Caki2 (cell line): ENCODE results near the gene CCDC167. TPM values are rescaled to one million over a fixed set of nuclear protein-coding genes. Genes with fewer than 3 reads are reported as not detected.

Source experiments
- DNase-seq: peaks from one replicate; pipeline ENCODE4 v3.0.0-alpha.2; 2015; ENCODE audit warnings: low read depth
- in situ Hi-C: cut with HindIII; loops from 2 replicates; pipeline ENCODE4 v1.10.0; 2016; ENCODE audit warnings: low sequenced_read_pairs, low pct_unique_long_range_greater_than_20kb, mixed read lengths
- total RNA-seq: library from RNA; depleted of rRNA; stranded (reverse); fragments of >200 nt; shearing (Covaris generic); gene quantifications from 2 replicates; pipeline ENCODE4 v1.2.3, GENCODE V29; 2014; ENCODE audit warnings: low replicate concordance; rRNA removed

Gene CCDC167
- 101 and 145 TPM in 2 replicates for total RNA-seq

DNA sequence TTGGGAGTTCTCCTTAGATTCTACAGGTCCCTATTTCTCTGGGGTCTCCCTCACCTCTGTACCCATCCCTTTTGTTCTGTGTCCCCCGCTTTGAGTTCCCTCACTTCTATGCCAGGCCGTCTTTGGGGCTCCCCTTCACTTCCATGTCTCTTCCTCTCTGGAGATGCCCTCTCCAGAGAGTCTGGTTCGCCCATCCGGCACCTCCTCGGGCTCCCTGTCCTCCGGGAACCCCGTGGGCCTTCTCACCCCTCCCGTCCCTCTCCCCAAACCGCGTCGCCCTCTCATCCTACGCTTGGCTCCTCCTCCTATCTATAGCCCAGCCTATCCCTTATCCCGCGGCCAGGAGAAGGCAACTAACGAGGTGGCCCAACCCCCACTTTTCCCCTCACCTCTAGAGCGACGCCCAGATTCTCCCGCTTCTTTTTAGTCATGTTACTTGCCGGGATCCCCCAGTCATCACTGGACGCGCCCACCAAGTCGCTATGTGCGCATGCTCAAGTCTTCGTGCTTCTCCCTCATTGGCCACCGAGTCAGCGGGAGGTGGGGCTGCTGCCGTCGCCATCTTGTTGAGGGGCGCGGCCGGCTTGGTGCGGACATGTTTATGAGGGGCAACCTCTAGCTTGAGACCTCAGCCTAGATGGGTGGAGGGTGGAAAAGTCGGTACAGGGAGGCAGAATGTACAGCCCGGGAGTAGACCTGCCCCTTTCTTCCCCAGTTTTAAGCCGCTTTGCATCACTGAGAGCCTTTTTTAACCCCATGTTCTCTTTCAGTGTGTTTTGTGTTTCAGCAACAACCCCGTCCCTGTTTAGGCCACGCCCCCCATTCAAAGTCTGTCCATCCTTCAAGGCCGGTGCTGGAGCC is at the start of gene CCDC167:
TSS of gene CCDC167 (minus strand) at position 461 of the 861 bp plus-strand sequence. CDS start at position 431, 30 bp downstream.
- in situ Hi-C loops, result no loop called here
- DNase-seq, result peak; percentile 99

DNA sequence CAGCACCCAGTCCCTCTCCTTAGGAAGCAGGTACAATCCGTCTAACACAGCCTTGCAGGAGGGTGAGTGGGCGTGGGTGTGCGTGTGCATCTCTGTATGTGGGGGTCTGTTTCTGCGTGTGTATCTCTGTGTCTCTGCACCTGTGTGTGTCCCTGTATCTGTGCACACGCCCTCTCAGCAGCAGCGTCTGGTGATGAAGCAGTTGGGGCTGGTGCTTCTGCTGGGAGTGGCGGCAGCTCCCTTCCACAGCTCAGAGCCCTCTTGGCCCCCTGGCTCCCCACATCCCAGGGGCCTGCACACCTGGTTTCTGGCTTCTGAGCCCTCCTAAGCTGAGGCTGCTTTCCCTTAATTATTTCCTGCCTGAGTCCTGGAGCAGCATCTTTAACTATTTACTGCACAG is 49.5 kb upstream of the CCDC167 start:
- in situ Hi-C loops, result no loop called here
- no peak for DNase-seq

DNA sequence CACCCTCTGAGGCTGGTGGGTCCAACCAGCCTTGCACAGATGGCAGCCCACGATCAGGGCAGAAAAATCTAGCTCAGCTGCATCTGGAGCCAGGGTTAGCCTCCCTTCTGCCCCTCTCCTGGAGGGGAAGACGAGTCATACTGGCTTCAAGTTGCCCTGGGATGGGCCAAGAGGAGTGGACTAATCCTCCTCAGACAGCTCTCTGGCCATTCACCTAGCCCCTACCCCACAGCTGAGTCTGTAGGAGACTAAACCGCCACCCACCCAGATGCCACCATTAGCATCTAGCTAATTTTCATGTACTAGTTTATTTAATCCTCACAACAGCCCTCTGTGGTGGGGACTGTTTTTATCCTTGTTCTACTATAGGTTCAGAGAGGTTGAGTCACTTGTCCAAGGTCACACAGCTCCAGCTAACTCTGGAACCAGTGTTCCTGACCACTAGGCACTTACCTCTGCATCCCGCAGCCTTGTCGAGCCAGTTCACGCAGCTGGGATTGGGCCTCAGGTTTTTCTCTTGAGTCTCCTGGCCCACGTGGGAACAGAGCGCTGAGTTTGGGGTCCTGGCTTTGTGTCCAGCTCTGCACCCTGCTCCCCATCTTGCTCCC is 48.5 kb upstream of the CCDC167 start:
- no peak for DNase-seq
- in situ Hi-C loops, result no loop called here

DNA sequence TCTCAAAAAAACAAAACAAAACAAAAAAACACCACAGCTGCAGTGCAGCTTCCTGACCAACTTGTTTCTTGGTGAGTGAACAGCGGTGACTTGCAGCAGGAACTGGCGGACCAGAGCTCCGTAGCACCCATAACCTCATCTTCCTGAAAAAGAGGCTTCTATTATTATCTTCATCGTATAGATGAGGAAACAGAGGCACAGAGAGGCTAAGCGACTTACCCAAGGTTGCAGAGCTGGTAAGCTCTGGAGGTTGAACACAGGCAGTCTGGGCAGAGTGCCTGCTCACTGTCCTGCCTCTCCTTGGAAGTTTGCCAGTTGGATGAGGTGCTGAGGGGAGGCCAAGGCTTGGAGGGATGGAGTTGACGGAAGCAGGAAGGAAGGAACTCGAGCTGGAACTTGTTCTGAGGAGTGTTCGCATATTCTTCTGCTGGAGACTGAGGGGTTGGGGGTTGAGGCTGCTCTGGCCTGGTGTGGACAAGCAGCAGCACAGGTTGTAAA is 47.9 kb upstream of the CCDC167 start:
- in situ Hi-C loops, result no loop called here
- peak; percentile 77 for DNase-seq

DNA sequence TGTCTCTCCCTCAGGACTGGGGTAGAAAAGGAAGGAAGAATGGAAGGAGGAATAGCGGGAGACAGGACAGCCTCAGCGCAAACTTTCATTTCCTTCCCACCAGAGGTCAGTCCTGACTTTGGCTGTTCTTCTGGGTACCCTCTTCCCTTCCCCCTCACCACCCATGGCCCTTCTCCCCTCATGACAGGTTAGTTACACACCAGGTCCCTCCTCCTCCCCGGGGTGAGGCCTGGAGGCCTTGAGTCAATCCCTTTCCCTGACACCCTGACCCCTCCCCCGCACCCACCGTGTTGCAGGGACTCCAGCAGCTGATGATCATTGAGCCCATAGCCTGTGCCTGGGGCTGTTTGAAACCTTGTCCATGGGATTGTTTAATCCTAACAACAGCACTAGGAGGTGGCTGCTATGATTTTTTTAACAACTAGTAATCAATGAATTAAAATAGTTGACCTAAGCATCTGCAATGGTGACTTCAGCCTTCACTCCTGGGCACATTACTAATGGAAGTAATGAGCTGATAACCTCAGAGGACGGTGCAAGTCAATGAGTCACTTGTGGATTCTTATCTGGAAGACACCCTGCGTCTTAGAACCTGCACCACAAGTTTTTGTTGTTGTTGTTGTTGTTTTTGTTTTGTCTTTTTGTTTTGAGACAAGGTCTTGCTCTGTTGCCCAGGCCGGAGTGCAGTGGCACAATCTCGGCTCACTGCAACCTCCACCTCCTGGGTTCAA is 46.6 kb upstream of the CCDC167 start:
- peak; percentile 61 for DNase-seq
- in situ Hi-C loops, result no loop called here

DNA sequence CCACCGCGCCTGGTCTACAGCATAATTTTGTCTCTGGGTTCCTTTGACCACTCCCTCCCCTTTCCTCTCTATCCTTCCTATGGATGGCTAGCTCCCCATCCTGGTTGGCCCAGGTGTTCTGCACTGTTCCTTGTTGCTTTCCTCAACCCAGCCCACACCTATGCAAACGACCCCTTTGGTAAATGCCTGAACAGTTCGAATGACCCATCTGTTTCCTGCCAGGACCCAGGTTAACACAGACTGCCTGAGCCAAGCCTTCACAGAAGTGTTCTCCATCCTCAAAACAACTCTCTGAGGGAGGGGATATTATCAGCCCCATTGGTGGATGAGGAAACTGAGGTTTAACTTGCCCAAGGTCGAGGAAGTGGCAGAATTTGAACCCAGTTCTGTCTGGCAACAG is 44.8 kb upstream of the CCDC167 start:
- in situ Hi-C loops, result no loop called here
- no peak for DNase-seq

DNA sequence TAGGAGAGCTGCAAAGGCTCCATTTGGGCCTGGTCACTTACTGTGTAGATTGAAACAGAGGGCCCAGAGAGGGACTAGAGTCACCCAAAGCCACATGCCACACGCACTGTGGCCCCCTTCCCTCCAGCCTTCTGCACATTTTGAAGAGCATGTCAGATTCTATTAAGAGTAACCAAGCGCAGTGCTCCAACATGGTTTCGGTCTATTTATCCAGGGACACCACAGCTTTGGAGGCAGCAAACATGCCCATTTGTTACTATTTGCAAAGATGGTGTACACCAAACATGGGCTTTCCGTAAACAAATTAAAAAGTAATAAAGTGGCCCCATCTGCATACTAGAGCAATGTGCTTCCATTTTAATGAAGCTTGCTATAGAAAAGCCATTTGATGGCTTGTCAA is 43.7 kb upstream of the CCDC167 start:
- no peak for DNase-seq
- in situ Hi-C loops, result no loop called here

DNA sequence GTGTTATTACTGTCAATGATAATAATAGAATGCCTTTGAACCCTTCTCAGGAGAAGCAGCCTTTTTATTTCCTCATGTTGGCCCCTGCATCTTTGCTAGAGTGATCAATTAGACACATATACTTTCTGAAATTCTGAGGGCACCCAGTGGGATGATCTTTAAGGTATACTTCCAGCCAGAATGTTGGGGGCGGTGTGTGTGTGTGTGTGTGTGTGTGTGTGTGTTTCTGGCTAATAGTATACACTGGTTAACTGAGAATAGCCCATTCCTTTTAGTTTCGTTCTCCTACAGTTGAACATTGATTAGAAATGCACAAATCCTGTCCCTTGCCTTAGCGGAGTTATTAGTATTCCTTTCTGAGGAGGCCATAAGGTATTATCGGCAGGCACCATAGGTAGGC is 41.7 kb upstream of the CCDC167 start:
- no peak for DNase-seq
- in situ Hi-C loops, result no loop called here

DNA sequence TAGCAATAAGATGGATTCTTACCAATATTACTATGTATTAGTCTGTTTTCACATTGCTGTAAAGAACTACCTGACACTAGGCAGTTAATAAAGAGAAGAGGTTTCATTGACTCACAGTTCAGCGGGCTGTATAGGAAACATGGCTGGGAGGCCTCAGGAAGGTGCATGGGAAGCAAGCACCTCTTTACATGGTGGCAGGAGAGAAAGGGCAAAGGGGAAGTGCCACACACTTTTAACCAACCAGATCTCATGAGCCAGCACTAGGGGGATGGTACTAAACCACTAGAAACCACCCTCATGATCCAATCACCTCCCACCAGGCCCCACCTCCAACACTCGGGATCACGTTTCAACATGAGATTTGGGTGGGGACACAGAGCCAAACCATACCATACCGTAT is 40.7 kb upstream of the CCDC167 start:
- DNase-seq, result peak; percentile 25
- in situ Hi-C loops, result no loop called here

DNA sequence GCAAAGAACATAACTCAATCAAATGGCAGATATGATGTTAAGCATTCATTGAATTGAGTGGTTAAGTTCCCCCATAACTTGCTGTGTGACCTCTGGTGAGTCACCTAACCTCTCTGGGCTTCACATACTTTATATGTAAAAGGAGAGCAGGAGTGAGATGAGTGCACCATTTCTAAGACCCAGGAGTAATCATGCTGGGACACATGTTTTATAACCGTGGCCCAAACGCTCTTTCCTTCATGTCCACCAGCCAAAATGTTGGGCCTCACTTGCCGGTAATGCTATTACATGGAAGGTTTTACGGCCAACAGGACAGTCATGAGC is 40.3 kb upstream of the CCDC167 start:
- DNase-seq, result no peak
- in situ Hi-C loops, result no loop called here

DNA sequence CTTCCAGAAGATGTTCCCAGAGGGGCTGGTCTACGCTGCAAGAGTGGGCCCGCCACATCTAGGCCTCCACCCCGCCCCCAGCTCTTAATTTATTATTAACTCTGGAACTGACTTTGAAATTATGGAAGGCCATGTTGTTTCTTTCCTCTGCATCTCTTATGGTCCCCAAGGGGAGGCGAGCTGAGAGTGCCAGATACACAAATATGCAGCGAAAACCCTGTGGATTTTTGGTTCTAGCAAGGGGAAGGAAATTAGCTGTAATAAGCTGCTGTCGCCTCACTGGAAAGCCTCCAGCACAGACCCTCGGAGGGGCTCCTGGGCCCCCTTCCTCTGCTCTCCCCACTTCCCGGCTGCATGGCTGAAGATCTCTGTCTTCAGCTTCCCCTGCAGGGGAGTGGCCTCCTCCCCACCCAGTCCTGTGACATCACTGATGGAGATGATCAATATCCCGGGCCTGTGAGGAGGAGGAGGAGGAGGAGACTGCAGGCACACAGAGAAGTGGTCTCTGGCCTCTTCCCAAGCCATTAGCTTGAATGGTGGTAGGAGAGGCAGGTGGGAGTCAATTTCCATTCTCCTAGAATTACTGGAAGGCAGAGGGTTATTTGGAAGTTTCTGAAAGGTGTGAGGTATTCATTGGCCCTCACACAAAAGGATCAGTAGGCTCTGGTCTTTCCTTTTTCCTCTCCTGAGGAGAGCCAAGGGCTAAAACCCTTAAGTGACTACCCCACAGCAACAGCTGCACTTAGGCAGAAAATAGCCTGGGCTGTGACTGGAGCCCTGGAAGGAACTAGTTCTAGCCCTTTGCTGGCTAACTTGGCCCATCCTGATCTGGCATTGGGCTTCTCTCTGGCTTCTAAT is 39.7 kb upstream of the CCDC167 start:
- in situ Hi-C loops, result no loop called here
- DNase-seq, result no peak

DNA sequence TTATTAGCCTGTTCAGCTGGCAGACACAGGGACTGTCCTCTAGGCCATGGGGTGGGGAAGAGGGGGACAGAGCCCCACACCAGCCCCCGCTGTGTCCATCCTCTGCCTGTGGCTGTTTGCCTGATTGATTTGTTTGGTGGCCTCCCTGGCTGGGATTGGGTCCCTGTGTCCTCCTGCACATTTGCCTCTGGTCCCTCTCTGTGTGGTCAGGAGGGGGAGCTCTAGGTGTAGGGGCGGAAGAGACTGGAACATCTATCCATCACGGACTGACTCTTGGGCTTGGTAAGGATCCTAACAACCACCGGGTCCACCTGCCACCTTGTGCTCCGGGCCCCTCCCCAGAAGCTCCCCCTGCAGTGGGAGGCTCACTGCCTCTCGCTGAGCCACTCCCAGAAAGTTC is 38.4 kb upstream of the CCDC167 start:
- in situ Hi-C loops, result no loop called here
- DNase-seq, result peak; percentile 25

DNA sequence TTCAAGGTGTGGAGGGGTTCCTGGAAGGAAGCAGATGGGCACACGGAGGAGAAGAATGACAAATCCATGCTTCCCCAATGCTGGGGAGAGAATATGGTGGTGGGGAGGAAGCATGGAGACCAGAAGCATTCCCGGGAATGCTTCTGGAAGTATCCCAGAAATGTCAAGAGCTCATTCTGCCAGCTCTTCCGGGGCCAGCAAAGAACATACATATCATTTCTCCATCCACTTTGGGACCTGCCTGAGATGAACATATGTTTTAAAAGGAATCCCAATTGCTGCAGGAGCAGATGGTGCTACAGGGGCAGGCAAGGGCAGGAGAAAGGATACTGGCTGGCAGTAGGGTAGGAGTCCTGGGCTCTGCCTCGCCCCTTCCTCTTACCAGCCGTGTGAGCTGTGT is 37.9 kb upstream of the CCDC167 start:
- in situ Hi-C loops, result no loop called here
- DNase-seq, result no peak

DNA sequence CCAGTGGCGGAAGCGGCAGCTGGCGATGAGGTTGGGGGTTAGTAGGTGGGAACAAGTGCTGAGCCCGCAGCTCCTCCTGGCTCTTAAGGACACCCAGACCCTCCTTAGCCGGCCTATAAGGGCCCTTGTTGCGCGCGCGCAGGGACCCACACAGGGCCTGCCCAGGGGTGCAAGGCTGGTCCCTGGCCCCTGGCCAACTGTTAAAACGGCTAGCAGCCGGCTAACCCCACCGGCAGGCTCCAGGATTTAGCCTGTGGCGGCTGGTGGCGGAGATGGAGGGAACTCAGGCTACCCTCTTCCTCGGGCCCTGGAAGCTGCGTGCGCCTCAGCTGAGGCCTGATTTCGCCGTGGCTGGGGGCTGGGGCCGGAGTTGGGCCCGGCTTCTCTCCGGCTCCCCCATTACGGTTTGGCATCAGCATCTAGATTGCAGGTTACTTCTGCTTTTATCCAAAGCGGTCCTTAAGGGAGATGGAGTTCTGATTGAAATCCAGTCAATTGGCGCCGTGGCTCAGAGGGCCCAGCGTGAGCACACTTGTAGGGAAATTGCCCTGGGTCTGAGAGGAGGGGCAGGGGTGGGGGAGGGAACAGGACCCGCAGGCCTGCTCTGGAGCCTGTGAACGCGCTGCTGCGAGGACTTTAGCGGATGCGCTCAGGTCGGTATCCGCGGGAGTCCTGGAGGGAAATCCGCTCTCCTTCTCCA is 36.9 kb upstream of the CCDC167 start:
- no peak for DNase-seq
- in situ Hi-C loops, result no loop called here

DNA sequence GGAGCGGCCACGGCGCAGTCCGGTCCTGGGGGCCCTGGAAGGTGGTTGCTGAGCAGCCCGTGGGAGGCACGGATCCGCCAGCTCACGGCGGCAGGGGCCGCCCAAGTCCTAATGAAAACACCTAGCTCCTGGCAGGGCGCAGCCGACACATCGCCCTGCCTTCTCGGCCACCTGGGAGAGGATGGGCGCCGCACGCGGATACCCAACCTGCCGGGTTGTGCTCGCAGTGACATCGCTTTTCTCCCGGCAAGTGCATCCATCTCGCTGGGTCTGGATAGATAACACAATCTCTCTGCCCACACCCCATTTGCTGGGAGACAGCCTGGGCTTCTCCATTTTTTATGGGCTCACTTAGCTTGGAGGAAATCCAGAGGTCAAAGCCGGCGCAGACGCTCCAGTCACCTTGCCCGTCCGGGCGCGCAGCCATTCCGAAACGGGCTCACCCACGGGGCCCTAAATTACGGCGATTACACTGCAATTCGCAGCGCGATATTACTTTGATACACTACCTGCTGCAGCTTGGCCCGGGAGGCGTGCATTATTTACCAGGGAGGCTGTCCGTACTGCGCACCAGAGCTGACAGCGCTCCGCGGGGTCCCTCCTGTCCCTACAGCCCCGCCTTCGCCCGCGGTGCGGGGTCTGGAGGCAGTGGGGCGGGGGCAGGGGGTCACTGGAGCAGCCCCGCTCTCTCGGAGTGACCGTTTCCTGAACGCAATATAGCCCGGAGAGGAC is 36.2 kb upstream of the CCDC167 start:
- no peak for DNase-seq
- in situ Hi-C loops, result no loop called here

DNA sequence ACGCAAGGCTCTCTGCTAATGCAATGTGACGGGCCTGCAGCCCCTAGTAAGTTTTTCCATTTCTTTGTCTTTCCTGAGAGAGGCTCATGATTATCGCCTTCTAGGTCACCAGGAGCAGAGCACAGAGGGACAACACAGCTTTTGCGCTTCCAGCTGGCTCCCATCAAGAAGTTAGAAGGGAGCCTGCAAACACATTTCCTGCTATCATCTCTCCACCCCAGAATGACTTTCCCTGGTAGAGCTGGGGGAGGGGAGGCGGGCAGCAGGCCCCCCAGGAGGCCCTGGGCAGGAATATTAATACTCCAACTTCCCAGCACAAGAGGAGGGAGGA is 35.7 kb upstream of the CCDC167 start:
- in situ Hi-C loops, result no loop called here
- no peak for DNase-seq

DNA sequence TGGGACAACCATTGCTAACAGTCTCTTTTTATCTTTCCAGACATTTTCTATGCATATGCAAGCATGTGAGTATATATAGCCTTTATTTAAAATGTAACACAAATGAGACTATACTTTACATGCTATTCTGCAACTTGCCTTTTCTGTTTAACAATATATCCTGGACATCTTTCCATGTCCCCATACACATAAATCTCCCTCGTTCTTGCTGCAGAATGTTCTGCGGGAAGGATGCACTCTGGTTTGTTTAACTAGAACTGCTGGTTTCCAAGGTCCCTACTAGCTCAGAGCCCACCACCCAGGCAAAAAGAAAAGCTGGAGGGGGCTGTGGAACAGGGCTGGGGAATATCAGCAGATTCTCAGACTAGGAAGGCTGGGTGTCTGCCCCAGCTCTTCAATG is 35.2 kb upstream of the CCDC167 start:
- no peak for DNase-seq
- in situ Hi-C loops, result no loop called here
